HL-60 (cell line): ENCODE results near the gene HUNK.

Experiments used
- DNase-seq, 2 experiments: peaks; one replicate each; pipeline ENCODE4 v3.0.0-alpha.2; 2010 to 2020; ENCODE audit warnings: low read depth in 1 of 2, low spot score in 1 of 2
- H3K27ac ChIP-seq: fragments of 250-450 bp; sonication (Bioruptor Pico); replicated peaks from 2 replicates; pipeline ENCODE4 v1.5.1; 2020; ENCODE audit warnings: mild to moderate bottlenecking, moderate library complexity
- H3K27me3 ChIP-seq: fragments of 250-450 bp; sonication (Bioruptor Pico); 2 replicates; pipeline ENCODE4 v1.5.1; 2021; ENCODE audit warnings: mild to moderate bottlenecking, moderate library complexity; ENCODE audit not compliant: insufficient read depth, poor library complexity, severe bottlenecking
- H3K4me3 ChIP-seq: replicated peaks from 2 replicates; pipeline ENCODE4 v1.5.1; 2011; ENCODE audit warnings: mild to moderate bottlenecking, control low read depth, low read length; ENCODE audit not compliant: insufficient read depth
- GABPA ChIP-seq: IDR thresholded peaks from 2 replicates; pipeline ENCODE4 v1.6.1; 2012; ENCODE audit warnings: low read depth
- POLR2AphosphoS5 ChIP-seq: IDR thresholded peaks from 2 replicates; pipeline ENCODE4 v1.6.1; 2012; ENCODE audit warnings: low read depth
- SPI1 ChIP-seq: IDR thresholded peaks from 2 replicates; pipeline ENCODE4 v1.6.1; 2012; ENCODE audit warnings: low read depth, mild to moderate bottlenecking, borderline replicate concordance
- TF ChIP-seq, protein P1 (sequence below): IDR thresholded peaks from 2 replicates; pipeline ENCODE4 v1.6.1; 2012; ENCODE audit warnings: low read depth; ENCODE audit not compliant: insufficient replicate concordance
- TF ChIP-seq, protein P2 (sequence below): IDR thresholded peaks from one replicate; pipeline ENCODE4 v1.5.1; 2011; ENCODE audit warnings: low read length, control low read depth, inconsistent platforms; ENCODE audit not compliant: insufficient read depth

The HUNK gene

DNA sequence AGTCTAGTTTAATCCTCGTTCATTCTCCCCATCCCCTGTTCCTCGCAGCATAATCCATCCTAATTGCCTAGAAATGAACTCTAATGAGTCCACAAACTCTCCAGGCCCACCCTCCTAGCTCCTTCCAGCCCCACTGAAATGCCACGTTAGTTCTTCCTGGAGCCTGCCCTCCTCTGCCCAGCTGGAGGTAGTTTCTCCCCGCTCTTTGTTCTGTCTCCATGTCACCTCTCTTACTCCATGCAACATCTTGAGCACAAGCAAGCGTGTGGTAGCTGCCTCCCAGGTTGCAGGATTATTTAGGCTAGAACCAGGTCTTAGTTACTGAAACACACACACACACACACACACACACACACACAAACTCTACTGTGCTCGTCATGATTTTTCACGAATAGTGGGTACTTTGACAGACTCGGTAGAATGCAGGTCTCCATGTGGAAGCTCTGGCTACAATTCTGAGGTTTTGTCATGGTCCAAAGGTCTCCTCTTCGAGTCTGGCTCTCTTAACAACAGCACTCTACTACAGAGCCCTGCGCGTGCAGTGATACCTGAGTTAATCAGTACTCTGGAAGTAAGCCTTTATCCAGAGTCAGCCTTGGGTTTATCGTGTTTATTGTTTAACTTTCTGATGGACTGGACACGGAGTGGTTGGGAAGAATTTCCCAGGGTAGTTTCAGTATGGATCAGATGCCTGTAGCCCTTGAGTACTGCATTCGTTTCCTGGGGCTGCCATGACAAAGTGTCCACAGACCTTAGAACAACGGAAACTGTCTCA is 27.5 kb downstream of the HUNK start:
- Histone ChIP-seq H3K27ac (no peak overlapping the region), H3K4me3 (no peak overlapping the region), H3K27me3 (no peaks in the 10 kb centered on the region)
- TF ChIP-seq SPI1 (no peak), GABPA (no peak), POLR2AphosphoS5 (no peak)
- TF ChIP-seq, protein P1, sequence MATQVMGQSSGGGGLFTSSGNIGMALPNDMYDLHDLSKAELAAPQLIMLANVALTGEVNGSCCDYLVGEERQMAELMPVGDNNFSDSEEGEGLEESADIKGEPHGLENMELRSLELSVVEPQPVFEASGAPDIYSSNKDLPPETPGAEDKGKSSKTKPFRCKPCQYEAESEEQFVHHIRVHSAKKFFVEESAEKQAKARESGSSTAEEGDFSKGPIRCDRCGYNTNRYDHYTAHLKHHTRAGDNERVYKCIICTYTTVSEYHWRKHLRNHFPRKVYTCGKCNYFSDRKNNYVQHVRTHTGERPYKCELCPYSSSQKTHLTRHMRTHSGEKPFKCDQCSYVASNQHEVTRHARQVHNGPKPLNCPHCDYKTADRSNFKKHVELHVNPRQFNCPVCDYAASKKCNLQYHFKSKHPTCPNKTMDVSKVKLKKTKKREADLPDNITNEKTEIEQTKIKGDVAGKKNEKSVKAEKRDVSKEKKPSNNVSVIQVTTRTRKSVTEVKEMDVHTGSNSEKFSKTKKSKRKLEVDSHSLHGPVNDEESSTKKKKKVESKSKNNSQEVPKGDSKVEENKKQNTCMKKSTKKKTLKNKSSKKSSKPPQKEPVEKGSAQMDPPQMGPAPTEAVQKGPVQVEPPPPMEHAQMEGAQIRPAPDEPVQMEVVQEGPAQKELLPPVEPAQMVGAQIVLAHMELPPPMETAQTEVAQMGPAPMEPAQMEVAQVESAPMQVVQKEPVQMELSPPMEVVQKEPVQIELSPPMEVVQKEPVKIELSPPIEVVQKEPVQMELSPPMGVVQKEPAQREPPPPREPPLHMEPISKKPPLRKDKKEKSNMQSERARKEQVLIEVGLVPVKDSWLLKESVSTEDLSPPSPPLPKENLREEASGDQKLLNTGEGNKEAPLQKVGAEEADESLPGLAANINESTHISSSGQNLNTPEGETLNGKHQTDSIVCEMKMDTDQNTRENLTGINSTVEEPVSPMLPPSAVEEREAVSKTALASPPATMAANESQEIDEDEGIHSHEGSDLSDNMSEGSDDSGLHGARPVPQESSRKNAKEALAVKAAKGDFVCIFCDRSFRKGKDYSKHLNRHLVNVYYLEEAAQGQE, result no peak
- TF ChIP-seq, protein P2, sequence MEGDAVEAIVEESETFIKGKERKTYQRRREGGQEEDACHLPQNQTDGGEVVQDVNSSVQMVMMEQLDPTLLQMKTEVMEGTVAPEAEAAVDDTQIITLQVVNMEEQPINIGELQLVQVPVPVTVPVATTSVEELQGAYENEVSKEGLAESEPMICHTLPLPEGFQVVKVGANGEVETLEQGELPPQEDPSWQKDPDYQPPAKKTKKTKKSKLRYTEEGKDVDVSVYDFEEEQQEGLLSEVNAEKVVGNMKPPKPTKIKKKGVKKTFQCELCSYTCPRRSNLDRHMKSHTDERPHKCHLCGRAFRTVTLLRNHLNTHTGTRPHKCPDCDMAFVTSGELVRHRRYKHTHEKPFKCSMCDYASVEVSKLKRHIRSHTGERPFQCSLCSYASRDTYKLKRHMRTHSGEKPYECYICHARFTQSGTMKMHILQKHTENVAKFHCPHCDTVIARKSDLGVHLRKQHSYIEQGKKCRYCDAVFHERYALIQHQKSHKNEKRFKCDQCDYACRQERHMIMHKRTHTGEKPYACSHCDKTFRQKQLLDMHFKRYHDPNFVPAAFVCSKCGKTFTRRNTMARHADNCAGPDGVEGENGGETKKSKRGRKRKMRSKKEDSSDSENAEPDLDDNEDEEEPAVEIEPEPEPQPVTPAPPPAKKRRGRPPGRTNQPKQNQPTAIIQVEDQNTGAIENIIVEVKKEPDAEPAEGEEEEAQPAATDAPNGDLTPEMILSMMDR, result no peak
- no peak for DNase-seq

DNA sequence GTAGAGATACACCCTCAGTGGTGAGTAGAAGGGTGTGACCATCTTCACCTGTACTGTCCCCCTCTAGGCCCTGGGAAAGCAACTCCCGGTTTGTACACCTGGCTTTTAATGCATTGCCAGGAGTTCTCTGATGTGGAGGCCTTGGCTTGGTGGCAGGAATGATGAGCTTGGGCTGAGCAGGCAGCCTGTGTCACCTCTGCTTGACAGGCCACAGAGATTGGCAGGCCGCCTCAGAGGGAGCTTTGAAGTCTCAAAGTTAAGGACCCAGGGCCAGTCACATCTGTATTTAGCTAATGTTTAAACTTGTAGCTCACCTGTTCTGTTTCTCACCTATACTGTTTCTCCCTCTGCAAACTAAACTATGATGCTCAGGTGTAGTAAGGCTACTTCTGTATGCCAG is 28.5 kb downstream of the HUNK start:
- Histone ChIP-seq H3K4me3 (no peak overlapping the region), H3K27ac (no peak overlapping the region), H3K27me3 (no peaks in the 10 kb centered on the region)
- TF ChIP-seq SPI1, result no peak
- no peak for TF ChIP-seq GABPA
- no peak for DNase-seq

DNA sequence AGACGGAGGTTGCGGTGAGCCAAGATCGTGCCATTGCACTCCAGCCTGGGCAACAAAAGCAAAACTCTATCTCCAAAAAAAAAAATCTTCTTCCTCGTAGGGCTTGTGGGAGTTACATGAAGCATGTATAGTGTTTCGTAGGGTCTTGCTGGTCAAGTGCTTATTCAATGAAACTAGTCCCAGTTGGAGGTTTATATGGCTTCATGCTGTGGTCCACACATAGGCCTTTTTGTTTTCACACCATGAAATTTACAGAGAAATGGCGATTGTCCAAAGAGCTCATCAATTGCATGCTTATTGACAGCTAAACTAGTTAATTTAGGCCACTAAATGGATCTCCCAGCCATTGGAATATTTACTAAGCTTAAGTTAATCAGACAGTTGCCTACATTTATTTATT is 29.6 kb downstream of the HUNK start:
- Histone ChIP-seq H3K4me3 (no peak overlapping the region), H3K27ac (no peak overlapping the region)
- TF ChIP-seq, protein P2, result no peak
- no peak for TF ChIP-seq GABPA
- TF ChIP-seq, protein P1, result no peak
- TF ChIP-seq POLR2AphosphoS5, result no peak
- TF ChIP-seq SPI1, result no peak

DNA sequence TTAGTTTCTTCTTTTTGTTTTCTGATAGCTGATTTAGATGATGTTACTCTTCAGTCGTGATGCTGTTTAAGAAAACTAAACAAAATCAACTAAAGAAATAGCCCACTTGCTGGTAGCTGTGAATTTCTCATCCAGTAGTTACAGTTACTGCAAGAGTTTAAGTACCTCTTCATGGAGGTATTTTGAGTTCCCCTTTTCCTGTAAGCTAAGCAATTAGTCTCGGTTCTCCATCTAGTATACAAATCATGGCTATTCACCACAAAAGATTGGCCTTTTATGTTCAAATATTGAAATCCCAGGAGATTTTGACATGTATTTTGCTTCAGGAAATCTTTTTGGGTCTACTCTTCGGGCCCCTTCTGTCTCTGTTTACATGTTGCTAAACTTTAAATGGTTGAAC is 31.1 kb downstream of the HUNK start:
- no peak overlapping the region for H3K27ac ChIP-seq
- no peaks in the 10 kb centered on the region for H3K27me3 ChIP-seq
- no peak overlapping the region for H3K4me3 ChIP-seq
- TF ChIP-seq, protein P2, result no peak
- TF ChIP-seq SPI1, result peak; percentile 18; the same call in 1 of the 2 replicates
- TF ChIP-seq POLR2AphosphoS5, result no peak
- TF ChIP-seq, protein P1, result no peak
- no peak for TF ChIP-seq GABPA
- DNase-seq, result no peak

More for the DNA sequence above, 29.6 kb downstream of the HUNK start:
- H3K27me3 ChIP-seq, result no peaks in the 10 kb centered on the region
- DNase-seq, result no peak
